Measurements from ENCODE around the gene PAX5. TPM values are rescaled to one million over a fixed set of nuclear protein-coding genes. Genes with fewer than 3 reads are reported as not detected.

Gene PAX5
- total RNA-seq, 4 donors from 2014 or later: 0.55 TPM; not detected in 3

DNA sequence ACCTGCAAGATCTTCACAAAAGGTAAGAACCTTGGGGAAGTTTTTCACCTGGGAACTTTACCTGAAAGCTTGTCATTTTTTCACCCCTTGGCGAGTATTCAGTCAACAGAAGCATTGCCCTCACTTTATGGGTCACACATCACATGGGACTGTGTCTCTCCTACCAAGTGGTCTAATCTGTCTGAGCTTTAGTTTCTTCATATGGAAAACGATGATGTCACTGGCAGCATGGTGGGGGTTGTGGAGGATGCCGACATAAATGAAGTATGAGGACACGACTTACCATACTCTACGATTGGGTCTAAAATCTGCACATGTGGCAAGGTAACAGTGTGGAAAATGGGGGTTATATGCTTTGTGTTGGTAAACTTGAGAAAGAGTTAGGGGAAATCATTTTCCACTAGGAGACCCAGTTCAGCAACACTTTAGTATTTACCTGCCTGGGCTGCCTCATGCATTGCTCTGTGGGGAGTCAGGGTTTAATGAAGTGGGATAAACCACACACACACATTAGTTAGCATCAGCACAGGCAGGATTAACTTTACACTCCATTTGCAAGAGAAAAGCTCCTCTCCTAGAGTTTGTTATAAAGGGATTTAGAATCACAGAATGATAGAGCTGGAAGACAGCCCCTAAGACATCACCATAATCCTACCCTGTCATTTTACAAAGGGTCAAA is 19.8 kb upstream of the PAX5 start:
- Histone ChIP-seq H3K4me1 (no peaks in the 10 kb centered on the region), H3K9me3 (no peaks in the 10 kb centered on the region), H3K36me3 (no peaks in the 10 kb centered on the region), H3K27me3 (no peaks in the 10 kb centered on the region), H3K27ac (no peak overlapping the region), H3K4me3 (no peak overlapping the region)
- intact Hi-C loops (cut with DNase I; ENCODE audit: low total_unique reads): no loop called here
- DNase-seq: no peak
- TF ChIP-seq CTCF (IDR thresholded peaks at IDR 0.05) (no peak), POLR2A (IDR thresholded peaks at IDR 0.05) (no peak)

DNA sequence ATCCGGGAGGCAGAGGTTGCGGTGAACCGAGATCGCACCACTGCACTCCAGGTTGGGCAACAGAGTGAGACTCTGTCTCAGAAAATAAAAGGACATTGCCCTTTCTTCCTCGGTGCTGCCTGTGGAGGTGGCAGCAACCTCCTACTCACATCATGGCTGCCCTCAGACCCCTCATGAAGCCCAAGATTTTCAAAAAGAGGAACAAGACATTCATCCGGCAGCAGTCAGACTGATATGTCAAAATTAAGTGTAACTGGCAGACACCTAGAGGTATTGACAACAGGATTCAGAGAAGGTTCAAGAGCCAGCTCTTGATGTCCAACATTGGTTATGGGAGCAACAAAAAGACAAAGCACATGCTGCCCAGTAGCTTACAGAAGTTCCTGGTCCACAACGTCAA is 12.6 kb upstream of the PAX5 start:
- H3K36me3 ChIP-seq: no peaks in the 10 kb centered on the region
- TF ChIP-seq CTCF (IDR thresholded peaks at IDR 0.05) (no peak), POLR2A (IDR thresholded peaks at IDR 0.05) (no peak)
- intact Hi-C loops (cut with DNase I; ENCODE audit: low total_unique reads): no loop called here
- H3K9me3 ChIP-seq: no peaks in the 10 kb centered on the region
- no peak overlapping the region for H3K4me3 ChIP-seq
- no peak for DNase-seq
- H3K27me3 ChIP-seq: peaks cover 0 to 4% of the 10 kb centered on the region in 2 donors
- no peak overlapping the region for H3K27ac ChIP-seq
- H3K4me1 ChIP-seq: no peaks in the 10 kb centered on the region

- TF ChIP-seq CTCF (IDR thresholded peaks at IDR 0.05): no peak
- TF ChIP-seq POLR2A (IDR thresholded peaks at IDR 0.05): no peak
- H3K4me1 ChIP-seq: peaks cover 0 to 5% of the 10 kb centered on the region in 2 donors
- H3K36me3 ChIP-seq: no peaks in the 10 kb centered on the region
- peaks cover 18 to 33% of the 10 kb centered on the region in 2 donors for H3K27me3 ChIP-seq
- no peak for DNase-seq
- H3K27ac ChIP-seq: no peak overlapping the region
- intact Hi-C loops (cut with DNase I; ENCODE audit: low total_unique reads): no loop called here
- H3K4me3 ChIP-seq: no peak overlapping the region
- H3K9me3 ChIP-seq: no peaks in the 10 kb centered on the region
Observed at GRCh38 chr9:37042421-37042820, 8.4 kb upstream of the PAX5 start.

GRCh38 chr9:37040508-37041127 is 6.5 kb upstream of the PAX5 start:
- Histone ChIP-seq H3K4me1 (peaks cover 0 to 15% of the 10 kb centered on the region in 2 donors), H3K9me3 (no peaks in the 10 kb centered on the region), H3K4me3 (no peak overlapping the region), H3K27ac (no peak overlapping the region), H3K27me3 (peaks cover 32 to 50% of the 10 kb centered on the region in 2 donors), H3K36me3 (no peaks in the 10 kb centered on the region)
- TF ChIP-seq POLR2A (IDR thresholded peaks at IDR 0.05) (no peak), CTCF (IDR thresholded peaks at IDR 0.05) (no peak)
- DNase-seq: no peak
- intact Hi-C loops (cut with DNase I; ENCODE audit: low total_unique reads): no loop called here

GRCh38 chr9:37038943-37039464 is 4.9 kb upstream of the PAX5 start:
- DNase-seq: no peak
- Histone ChIP-seq H3K36me3 (no peaks in the 10 kb centered on the region), H3K4me3 (no peak overlapping the region), H3K27ac (no peak overlapping the region), H3K4me1 (peaks cover 0 to 20% of the 10 kb centered on the region in 2 donors), H3K9me3 (no peaks in the 10 kb centered on the region), H3K27me3 (peaks cover 42 to 60% of the 10 kb centered on the region in 2 donors)
- TF ChIP-seq POLR2A (IDR thresholded peaks at IDR 0.05) (no peak), CTCF (IDR thresholded peaks at IDR 0.05) (no peak)
- intact Hi-C loops (cut with DNase I; ENCODE audit: low total_unique reads): no loop called here

All from uterus (tissue), 4 donors.